ENCODE measurements around the gene MAP7D1.

Gene MAP7D1

DNA sequence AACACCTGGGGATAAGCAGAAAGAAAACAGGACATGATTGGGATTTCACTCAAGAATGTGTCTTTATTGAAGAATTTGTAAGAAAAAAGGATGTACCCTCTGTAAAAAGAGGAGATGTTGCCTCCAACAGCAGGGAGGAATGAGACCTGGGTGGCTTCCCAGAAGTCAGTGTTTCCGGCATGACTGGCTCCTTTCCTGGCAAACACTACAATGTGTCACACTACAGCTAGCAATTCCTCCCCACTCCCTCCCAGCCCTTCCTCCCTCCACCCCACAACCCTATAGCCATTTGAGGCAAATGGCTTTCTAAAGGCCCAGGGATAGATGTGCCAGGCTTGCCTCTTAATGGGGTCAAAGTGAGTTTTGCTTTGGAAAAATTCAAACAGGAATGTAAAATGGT is 19.4 kb upstream of the MAP7D1 start:
- Mint-ChIP-seq H3K4me3 (no peak overlapping the region), H3K27ac (no peak overlapping the region), H3K9me3 (no peaks in the 10 kb centered on the region), H3K4me1 (peaks cover 17% of the 10 kb centered on the region), H3K36me3 (ENCODE audit: low read depth) (peaks cover 21% of the 10 kb centered on the region), H3K27me3 (ENCODE audit: low read depth) (no peaks in the 10 kb centered on the region)
- no peak for TF ChIP-seq CTCF (IDR thresholded peaks at IDR 0.05; ENCODE audit: unreplicated experiment in 3 of 3)

DNA sequence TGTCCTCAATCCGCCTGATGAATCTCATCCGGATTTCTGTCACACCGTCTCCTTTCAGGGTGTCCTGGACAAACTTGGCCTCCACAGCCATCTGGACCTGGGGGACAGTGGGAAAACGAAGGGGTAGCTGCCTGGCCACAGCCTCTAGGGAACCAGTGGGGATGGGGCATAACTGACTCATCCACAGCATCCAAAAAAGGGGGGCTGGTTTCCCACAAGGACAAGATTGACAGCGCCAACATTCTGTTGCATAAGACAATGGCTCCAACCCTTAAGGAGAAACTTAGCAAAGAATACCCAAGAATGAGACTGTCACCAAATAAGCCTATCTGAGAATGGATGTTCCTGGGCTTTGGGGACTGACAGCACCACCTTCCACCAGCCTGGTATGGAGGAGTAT is 18.7 kb upstream of the MAP7D1 start:
- no peak overlapping the region for H3K27ac Mint-ChIP-seq
- no peaks in the 10 kb centered on the region for H3K27me3 Mint-ChIP-seq (ENCODE audit: low read depth)
- H3K36me3 Mint-ChIP-seq (ENCODE audit: low read depth): peaks cover 21% of the 10 kb centered on the region
- no peak for TF ChIP-seq CTCF (IDR thresholded peaks at IDR 0.05; ENCODE audit: unreplicated experiment in 3 of 3)
- H3K4me1 Mint-ChIP-seq: peaks cover 20% of the 10 kb centered on the region
- no peaks in the 10 kb centered on the region for H3K9me3 Mint-ChIP-seq
- H3K4me3 Mint-ChIP-seq: no peak overlapping the region

- H3K9me3 Mint-ChIP-seq: no peaks in the 10 kb centered on the region
- no peak for TF ChIP-seq CTCF (IDR thresholded peaks at IDR 0.05; ENCODE audit: unreplicated experiment in 3 of 3)
- H3K4me1 Mint-ChIP-seq: peaks cover 23% of the 10 kb centered on the region
- H3K27ac Mint-ChIP-seq: peak overlapping the region in 1 of 3 experiments; percentile 10
- H3K4me3 Mint-ChIP-seq: no peak overlapping the region
- H3K27me3 Mint-ChIP-seq (ENCODE audit: low read depth): no peaks in the 10 kb centered on the region
- H3K36me3 Mint-ChIP-seq (ENCODE audit: low read depth): peaks cover 21% of the 10 kb centered on the region
Measured at GRCh38 chr1:36137776-36138175, 18.2 kb upstream of the MAP7D1 start.

DNA sequence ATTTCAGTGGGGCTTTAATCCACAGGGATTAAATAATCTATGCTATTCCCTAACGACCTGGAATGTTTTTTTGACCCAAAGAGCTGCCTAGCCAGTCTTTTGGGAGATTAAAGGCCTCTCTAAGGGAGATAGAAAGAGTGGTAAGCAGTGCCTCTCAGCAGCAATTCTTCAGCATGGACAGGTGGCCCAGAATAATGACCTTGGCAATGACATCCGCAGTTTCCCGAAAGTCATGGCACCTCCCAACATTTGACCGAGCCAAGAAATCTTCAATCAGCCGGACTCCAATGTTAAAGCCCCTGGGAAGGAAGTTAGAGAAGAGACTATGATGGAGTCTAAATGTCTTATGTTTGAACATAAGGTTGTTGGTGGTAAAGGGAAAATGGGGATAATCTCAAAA is 16.4 kb upstream of the MAP7D1 start:
- H3K4me3 Mint-ChIP-seq: no peak overlapping the region
- no peak overlapping the region for H3K27ac Mint-ChIP-seq
- no peaks in the 10 kb centered on the region for H3K27me3 Mint-ChIP-seq (ENCODE audit: low read depth)

DNA sequence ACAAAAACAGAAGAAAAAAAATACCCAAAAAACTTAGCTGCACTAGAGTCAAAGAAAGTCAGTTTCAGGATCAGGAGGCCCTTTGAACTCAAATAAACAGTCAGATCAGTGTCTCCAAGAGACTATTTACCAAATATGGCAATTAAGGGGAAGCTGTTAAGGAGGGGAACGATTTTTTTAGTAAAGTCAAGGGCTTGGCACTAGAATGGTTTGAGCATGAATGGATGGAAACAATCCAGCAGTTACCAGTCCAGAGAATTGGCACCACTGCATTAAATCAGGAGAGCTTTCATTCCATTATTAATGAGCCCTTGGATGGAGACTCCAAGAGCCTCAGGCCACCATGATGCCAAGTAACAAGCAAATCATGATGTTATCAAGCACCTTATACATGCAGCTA is 13.8 kb upstream of the MAP7D1 start:
- H3K36me3 Mint-ChIP-seq (ENCODE audit: low read depth): peaks cover 34% of the 10 kb centered on the region
- no peaks in the 10 kb centered on the region for H3K27me3 Mint-ChIP-seq (ENCODE audit: low read depth)
- peaks cover 6% of the 10 kb centered on the region for H3K4me1 Mint-ChIP-seq
- H3K9me3 Mint-ChIP-seq: no peaks in the 10 kb centered on the region
- H3K27ac Mint-ChIP-seq: no peak overlapping the region
- no peak overlapping the region for H3K4me3 Mint-ChIP-seq
- TF ChIP-seq CTCF (IDR thresholded peaks at IDR 0.05; ENCODE audit: unreplicated experiment in 3 of 3): no peak

More for the DNA sequence above, 16.4 kb upstream of the MAP7D1 start:
- no peaks in the 10 kb centered on the region for H3K9me3 Mint-ChIP-seq
- peaks cover 13% of the 10 kb centered on the region for H3K4me1 Mint-ChIP-seq
- TF ChIP-seq CTCF (IDR thresholded peaks at IDR 0.05; ENCODE audit: unreplicated experiment in 3 of 3): no peak
- peaks cover 26% of the 10 kb centered on the region for H3K36me3 Mint-ChIP-seq (ENCODE audit: low read depth)

DNA sequence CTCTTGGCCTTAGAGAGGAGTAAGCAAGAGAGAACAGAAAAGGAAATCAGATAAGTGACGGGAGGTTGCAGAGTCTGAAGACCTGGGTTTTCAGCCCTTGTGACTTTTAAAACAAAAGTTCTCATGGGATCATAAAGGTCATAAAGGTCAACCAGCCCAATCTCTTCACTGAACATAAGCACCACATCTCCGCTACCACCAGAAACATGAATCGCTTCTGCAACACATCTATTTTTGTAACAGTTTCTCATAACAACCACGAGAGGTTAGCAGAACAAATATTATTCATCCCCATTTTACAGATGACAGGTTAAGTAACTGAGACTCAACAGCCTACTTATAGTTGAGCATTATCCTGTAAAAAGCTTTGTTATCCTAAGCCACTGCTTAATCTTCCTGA is 12.5 kb upstream of the MAP7D1 start:
- H3K36me3 Mint-ChIP-seq (ENCODE audit: low read depth): peaks cover 29% of the 10 kb centered on the region
- no peak overlapping the region for H3K4me3 Mint-ChIP-seq
- no peak overlapping the region for H3K27ac Mint-ChIP-seq
- no peak for TF ChIP-seq CTCF (IDR thresholded peaks at IDR 0.05; ENCODE audit: unreplicated experiment in 3 of 3)
- peaks cover 13% of the 10 kb centered on the region for H3K4me1 Mint-ChIP-seq
- no peaks in the 10 kb centered on the region for H3K9me3 Mint-ChIP-seq
- H3K27me3 Mint-ChIP-seq (ENCODE audit: low read depth): no peaks in the 10 kb centered on the region
